RWPE2 (cell line): ENCODE results near the gene RALGAPA2.

Source experiments
- ATAC-seq: fragments of 200-7000 bp; cut with Tn5 transposase; 3 replicates; pipeline ENCODE4 v1.9.1; 2021; ENCODE audit warnings: low read depth
- DNase-seq: peaks from one replicate; pipeline ENCODE4 v3.0.0-alpha.2; 2020; ENCODE audit warnings: low spot score
- H3K27ac ChIP-seq: fragments of 450-650 bp; 2 replicates; pipeline ENCODE4 v1.5.1; 2017; ENCODE audit warnings: mild to moderate bottlenecking; ENCODE audit not compliant: poor library complexity, severe bottlenecking
- H3K27me3 ChIP-seq: fragments of 250-450 bp; sonication (Bioruptor Pico); 2 replicates; pipeline ENCODE4 v1.5.1; 2021; ENCODE audit warnings: mild to moderate bottlenecking, moderate library complexity; ENCODE audit not compliant: insufficient read depth, poor library complexity, severe bottlenecking
- H3K36me3 ChIP-seq: fragments of 250-450 bp; sonication (Bioruptor Pico); 2 replicates; pipeline ENCODE4 v1.5.1; 2020; ENCODE audit warnings: low read depth, mild to moderate bottlenecking, moderate library complexity
- H3K4me1 ChIP-seq: fragments of 250-450 bp; sonication (Bioruptor Pico); 2 replicates; pipeline ENCODE4 v1.5.1; 2021; ENCODE audit warnings: mild to moderate bottlenecking, moderate library complexity; ENCODE audit not compliant: insufficient read depth, poor library complexity, severe bottlenecking
- H3K4me3 ChIP-seq: fragments of 250-450 bp; sonication (Bioruptor Pico); 2 replicates; pipeline ENCODE4 v1.5.1; 2021; ENCODE audit warnings: mild to moderate bottlenecking, moderate library complexity; ENCODE audit not compliant: severe bottlenecking
- H3K9me3 ChIP-seq: fragments of 250-450 bp; sonication (Bioruptor Pico); 2 replicates; pipeline ENCODE4 v1.5.1; 2021; ENCODE audit warnings: mild to moderate bottlenecking, moderate library complexity; ENCODE audit not compliant: severe bottlenecking
- TF ChIP-seq, protein P1 (sequence below): fragments of 450-650 bp; IDR thresholded peaks from one replicate; pipeline ENCODE4 v1.5.1; 2017; ENCODE audit warnings: mild to moderate bottlenecking, moderate library complexity; ENCODE audit not compliant: poor library complexity, severe bottlenecking

RALGAPA2 gene

DNA sequence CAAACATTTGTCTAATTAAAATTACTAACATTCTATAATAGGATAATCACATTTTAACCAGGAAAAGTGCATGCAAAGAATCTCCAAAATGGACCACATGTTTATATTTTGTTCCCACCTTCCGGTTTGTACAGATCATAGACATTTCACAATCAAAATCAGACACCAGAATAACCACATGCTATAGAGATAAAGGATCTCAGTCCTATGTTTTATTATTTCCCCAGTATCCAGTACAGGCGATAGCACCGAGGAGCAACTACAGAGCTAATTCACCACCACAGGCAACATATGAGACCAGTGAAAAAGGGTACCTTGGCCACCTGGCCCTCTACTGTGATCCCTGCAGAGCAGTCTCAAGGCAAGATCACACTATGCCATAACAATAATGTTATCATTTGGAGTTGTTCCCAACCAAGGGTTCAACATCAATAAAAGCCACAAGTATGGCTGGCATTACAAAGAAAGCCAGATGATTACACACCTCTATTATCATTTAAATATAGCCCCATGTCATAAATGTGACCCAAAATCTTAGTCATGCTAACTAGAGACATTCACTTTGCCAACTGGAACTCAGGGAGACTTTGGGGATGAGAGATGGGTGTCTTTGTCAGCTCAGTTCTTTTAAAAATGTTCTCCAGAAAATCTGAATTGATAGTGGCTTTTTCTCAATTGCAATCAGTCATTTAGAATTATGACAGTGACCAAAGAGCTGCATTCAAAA, 46.7 kb downstream of the RALGAPA2 start:
- H3K27me3 ChIP-seq, result no peaks in the 10 kb centered on the region
- H3K4me3 ChIP-seq, result no peak overlapping the region
- TF ChIP-seq, protein P1, sequence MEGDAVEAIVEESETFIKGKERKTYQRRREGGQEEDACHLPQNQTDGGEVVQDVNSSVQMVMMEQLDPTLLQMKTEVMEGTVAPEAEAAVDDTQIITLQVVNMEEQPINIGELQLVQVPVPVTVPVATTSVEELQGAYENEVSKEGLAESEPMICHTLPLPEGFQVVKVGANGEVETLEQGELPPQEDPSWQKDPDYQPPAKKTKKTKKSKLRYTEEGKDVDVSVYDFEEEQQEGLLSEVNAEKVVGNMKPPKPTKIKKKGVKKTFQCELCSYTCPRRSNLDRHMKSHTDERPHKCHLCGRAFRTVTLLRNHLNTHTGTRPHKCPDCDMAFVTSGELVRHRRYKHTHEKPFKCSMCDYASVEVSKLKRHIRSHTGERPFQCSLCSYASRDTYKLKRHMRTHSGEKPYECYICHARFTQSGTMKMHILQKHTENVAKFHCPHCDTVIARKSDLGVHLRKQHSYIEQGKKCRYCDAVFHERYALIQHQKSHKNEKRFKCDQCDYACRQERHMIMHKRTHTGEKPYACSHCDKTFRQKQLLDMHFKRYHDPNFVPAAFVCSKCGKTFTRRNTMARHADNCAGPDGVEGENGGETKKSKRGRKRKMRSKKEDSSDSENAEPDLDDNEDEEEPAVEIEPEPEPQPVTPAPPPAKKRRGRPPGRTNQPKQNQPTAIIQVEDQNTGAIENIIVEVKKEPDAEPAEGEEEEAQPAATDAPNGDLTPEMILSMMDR, result no peak
- H3K27ac ChIP-seq, result no peak overlapping the region
- H3K36me3 ChIP-seq, result no peaks in the 10 kb centered on the region
- H3K9me3 ChIP-seq, result no peaks in the 10 kb centered on the region
- DNase-seq, result no peak
- no peak for ATAC-seq
- no peaks in the 10 kb centered on the region for H3K4me1 ChIP-seq

DNA sequence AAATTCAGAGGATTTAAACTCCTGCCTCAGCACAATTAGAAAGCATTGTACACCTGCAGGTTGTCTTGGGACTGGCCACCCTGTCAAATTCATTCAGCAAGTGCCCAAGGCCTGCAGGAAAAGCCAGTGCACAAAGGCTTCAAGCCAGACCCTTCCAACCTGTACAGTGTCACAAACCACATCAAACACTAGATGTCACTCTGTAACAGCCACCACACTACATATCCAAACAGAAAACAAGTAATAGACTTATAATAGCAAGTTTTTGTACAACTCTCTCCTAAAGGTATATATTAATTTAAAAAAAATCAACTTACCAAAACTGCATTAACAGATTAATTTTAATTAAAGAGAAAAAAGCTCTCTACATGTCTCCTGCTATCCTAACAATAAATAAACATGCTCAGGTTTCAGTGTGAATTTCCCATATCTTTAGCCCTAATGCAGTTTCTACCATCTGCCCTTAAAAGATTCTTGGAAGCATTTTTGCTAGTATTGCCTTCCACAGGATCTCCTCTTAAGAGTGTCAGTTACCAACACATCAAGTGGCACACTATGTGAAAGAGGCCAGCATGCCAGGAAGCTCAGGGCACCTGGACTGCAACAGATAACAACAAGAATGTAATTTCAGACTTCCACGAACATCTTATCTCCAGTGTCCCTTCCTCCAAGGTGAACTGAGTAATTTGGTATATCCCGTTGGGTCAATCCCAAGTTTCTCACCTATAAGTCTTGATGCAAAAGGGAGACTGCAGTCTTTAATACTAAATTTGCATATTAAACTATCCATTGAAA, 47.5 kb downstream of the RALGAPA2 start:
- H3K27ac ChIP-seq, result no peak overlapping the region
- TF ChIP-seq, protein P1, result peak; percentile 70
- ATAC-seq (peak; percentile 75), DNase-seq (no peak)
- H3K9me3 ChIP-seq, result no peaks in the 10 kb centered on the region
- no peaks in the 10 kb centered on the region for H3K27me3 ChIP-seq
- no peak overlapping the region for H3K4me3 ChIP-seq
- H3K4me1 ChIP-seq, result no peaks in the 10 kb centered on the region
- H3K36me3 ChIP-seq, result no peaks in the 10 kb centered on the region

DNA sequence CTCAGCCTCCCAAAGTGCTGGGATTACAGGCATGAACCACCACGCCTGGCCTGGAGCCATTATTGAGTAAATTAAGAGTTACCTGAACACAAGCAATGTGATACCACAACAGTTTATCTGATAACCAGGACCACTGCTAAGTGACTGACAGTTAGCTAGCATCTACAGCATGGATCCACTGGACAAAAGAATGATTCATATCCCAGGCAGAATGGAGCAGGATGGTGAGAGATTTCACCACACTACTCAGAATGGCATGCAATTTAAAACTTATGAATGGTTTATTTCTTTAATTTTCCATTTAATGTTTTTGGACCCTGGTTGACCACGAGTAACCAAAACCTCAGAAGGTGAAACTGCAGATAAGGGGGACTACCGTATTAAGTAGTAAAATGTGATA, 48.6 kb downstream of the RALGAPA2 start:
- DNase-seq (no peak), ATAC-seq (peak; percentile 48; the same call in 1 of the 3 replicates)
- no peaks in the 10 kb centered on the region for H3K4me1 ChIP-seq
- TF ChIP-seq, protein P1, result no peak
- no peak overlapping the region for H3K4me3 ChIP-seq
- H3K36me3 ChIP-seq, result no peaks in the 10 kb centered on the region
- H3K27ac ChIP-seq, result no peak overlapping the region
- no peaks in the 10 kb centered on the region for H3K27me3 ChIP-seq
- no peaks in the 10 kb centered on the region for H3K9me3 ChIP-seq

DNA sequence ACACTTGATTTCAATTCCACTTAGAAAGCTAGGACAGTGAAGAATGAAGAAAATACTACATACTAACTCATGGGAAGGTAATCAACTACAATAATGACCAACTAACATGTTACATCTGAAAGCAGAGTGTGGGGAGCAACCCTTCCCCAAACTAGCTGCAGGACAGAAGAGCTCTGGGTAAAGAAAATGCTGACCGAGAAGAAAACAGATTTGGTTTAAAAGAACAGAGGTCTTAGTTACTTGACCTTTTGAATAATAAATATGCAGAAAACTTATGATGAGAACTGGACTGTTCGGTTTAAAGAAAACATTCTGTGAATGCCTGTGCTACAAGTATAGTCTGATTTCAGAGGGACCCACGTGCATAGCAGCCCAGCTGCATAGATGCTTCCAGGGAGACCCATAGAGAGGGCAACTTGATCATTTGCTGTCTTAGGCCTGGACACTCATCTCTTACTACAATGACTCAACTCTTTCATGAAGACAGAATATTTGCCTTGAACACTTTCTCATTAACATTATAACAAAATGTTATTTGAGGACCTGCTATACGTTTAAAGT, 53.5 kb downstream of the RALGAPA2 start:
- H3K9me3 ChIP-seq, result no peaks in the 10 kb centered on the region
- DNase-seq (no peak), ATAC-seq (no peak)
- H3K4me1 ChIP-seq, result no peaks in the 10 kb centered on the region
- no peaks in the 10 kb centered on the region for H3K36me3 ChIP-seq
- TF ChIP-seq, protein P1, result no peak
- no peak overlapping the region for H3K27ac ChIP-seq
- no peaks in the 10 kb centered on the region for H3K27me3 ChIP-seq
- no peak overlapping the region for H3K4me3 ChIP-seq
